ENCODE data around the gene RESP18. TPM values are rescaled to one million over a fixed set of nuclear protein-coding genes. Genes with fewer than 3 reads are reported as not detected.

The RESP18 gene
- polyA plus RNA-seq (ENCODE audit: insufficient read length in 12 of 12) = not detected
- long read RNA-seq, donor 1 = 0 reads
- long read RNA-seq, donor 2 = 0 reads
- long read RNA-seq, donor 3 = 0 reads
- long read RNA-seq, donor 4 = 0 reads
- long read RNA-seq, donor 5 = 0 reads
- long read RNA-seq, donor 6 = 0 reads
- long read RNA-seq, donor 7 = 0 reads
- long read RNA-seq, donor 8 = 0 reads
- long read RNA-seq, donor 9 = 0 reads
- long read RNA-seq, donor 10 = 0 reads
- long read RNA-seq, donor 11 = 0 reads

DNA sequence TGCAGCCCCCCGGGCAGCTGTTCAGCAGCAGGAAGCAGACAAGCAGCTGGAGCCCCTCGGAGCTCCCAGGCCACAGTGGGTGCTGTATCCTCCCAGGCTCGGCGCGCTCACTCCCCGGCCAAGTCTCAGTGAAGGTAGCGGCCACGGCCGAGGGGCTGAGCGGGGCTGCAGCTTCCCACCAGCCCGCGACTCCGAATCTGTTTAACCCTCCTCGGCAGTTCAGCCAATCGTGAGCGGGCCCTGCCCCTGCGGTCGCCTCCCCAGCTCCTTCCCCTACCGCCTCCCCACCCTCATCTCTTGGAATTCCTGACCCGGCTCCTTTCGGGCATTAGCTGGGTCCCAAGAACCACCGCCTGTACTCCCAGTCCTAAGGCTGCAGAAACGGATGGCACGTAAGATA lies at the start of gene RESP18:
Gene RESP18 (minus strand): TSS at position 203 of the 400 bp plus-strand sequence.
- no peak for DNase-seq

DNA sequence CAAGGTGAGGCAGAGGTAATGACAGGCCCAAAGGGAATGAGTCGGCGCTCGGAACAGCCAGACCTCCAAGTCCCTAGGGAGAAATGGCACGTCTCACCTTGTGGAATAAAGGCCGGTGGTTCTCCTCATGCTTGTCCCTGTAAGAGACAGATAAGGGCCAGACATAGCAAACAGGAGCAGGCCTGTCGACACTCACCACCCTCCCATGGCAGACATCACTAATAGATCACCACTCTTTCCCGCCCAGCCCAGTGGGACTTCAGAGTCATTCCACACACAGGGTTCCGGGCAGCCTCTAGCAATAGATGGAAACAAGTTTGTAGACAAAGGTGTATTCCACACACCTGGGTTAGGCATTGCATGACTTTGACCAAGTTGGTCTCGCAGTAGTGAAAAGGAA lies 48.9 kb upstream of the RESP18 start:
- DNase-seq = no peak

DNA sequence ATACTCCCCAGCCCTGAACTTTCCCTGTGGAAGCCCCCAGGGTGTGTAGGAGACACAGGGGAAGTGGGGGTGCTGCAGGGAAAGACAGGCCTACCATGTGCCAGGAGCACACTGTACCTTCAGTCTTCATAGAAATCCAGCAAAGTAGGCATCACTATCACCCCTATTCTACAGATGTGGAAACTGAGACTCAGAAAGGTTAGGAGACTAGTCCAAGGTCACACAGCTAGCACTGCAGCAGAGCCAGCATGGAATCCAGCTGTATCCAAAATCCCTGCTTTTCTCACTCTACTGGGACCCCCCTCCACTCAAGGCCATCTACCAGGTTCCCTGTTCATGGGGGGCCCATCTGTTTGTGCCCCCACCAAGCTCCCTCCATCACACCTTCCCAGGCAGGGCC lies 48.4 kb upstream of the RESP18 start:
- DNase-seq = no peak

DNA sequence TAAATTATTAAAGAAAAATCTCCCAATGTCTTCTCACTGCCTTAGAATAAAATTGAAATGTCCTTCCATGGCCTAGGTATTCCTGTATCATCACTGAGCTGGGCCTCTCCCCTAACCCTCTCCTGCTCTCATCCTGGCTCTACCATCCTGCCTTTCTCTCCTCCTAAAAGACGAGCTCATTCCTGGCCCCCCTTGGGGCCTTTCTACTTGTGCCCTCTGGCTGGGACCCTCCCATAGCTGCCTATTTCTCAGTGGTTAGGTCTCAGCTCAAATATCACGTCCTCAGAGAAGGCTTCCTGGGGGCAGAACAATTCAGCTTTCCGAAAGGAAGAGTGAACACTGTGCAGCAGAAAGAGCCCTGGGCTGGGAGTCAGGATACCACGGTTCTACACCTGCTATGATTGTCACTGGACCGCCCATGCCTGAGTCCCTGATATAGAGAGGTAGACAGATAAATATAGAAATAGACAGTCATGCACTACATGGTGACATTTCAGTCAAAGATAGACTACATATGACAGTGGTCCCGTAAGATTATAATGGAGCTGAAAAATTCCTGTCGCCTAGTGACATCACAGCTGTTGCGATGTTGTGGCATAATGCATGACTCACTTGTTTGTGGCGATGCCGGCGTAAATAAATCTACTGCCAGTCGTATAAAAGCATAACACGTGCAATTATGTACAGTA lies 45.8 kb upstream of the RESP18 start:
- DNase-seq = no peak

DNA sequence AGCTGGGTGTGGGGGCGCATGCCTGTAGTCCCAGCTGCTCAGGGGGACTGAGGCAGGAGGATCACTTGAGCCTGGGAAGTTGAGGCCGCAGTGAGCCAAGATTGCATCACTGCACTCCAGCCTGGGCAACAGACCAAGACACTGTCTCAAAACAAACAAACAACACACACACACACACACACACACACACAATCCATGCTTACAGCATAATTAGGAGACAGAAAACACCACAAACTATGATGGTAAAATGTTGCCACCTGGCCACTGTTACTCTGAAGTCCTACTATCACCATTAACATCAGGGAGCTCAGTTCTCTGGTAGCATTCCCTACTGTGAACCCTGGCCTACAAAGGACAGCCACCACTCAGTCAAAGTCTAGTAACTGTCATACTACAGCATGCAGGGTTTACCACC lies 36.9 kb upstream of the RESP18 start:
- DNase-seq = peak; percentile 41

DNA sequence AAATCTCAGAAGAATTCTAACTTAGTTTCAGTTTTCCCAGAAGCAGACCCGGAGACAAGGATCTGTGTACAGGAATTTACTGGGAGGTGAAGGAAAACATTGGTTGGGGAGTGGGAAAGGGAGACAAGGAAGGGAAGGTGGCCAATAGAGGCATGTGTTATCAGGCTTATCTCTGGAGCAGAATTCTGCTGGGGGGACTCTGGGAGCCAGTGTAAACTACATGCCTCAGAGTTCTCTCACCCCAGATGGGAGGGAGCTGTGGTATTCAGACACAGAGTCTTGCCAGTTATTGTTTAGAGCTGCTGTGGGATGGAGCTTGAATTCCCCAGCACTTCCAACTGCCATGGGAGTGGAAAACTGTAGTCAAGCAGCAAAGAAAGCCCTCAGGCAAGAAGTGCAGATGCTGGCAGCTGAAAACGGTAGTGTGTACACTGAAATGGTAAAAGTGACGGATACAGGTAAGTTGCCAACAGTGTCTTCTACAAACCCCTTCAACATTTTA lies 36.2 kb upstream of the RESP18 start:
- peak; percentile 43 for DNase-seq

DNA sequence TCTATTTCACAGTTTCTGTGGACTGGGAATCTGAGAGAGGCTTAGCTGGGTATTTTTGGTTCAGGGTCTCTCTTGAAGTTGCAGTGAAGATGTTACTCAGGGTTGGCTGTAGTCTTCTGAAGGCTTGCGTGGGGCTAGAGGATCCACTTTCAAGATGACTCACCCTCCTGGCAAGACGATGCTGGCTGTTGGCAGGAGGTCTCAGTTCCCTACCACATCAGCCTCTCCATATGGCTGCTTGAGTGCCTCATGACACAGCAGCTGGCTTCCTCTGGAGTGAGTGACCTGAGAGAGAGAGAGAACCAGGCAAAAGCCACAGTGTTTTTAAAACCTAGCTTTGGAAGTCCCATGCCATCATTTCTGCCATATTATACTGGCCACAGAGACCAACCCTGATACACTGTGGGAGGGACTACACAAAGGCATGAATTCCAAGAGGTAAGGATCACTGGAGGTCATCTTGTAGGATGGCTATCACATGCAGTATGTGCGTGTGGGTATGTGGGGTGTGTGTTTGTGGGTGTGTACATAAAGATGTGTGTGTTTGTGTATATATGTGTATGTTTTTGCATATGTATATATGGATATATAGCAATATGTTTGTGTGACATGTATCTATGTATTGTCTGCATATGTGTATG lies 30.1 kb upstream of the RESP18 start:
- peak; percentile 49 for DNase-seq

DNA sequence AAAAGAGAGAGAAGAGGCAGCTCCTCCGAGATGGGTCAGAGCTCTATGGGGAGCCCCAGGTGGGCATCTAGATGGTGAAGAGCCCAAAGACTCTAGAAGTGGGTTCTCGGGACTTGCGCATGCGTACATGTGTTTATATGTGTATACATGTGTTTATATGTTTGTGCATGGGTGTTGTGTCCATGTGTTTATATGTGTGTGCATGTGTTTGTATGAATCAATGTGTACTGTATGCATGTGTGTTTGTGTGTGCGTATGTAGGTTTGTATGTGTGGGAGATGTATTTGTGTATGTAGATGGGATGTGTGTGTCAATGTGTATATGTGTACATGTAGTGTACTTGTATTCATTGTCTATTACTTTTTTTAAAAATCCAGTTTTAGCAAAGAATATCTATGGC lies 29.5 kb upstream of the RESP18 start:
- DNase-seq = no peak

DNA sequence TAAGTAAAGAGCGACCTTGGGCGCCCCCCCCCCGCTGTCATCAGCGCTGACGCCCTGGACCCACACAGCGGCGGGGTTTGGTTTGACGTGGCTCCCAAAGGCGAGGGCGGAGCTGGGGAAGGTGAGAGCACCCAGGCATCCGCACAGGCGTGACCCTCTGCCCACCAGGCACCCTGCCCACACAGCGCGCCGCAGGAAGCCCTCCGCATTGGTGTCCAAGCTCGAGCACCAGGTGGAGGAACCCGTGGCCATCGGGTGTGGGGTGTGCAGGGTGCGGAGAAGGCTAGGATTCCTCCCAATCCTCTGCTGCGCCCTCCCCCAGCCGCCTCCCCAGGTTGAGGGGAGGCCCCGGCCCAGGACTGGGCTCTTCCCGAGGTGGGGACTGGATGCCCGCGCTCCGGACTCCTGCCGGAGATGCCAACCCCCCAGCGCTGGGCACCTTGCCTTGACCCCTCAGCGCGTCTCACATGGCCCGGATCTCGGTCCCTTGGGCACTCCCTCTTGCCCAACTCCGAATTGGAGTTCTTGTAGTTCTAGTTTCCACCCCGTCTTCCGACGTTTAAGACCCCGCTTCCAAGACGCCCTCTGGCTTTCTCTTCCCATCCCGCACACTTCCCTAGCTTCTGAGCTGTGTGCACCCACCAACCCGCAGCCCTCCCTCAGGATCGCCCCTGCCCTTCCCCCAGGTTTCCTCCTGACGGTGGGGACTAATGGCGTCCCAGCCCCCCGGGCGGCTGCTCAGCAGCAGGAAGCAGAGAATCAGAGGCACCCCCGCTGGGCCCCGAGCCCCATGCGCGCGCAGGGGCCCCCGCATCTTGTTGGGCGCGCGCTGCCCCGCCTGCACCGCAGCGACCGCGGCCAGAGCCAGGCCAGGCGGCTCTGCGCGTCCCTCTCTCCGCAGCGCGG lies 25.9 kb upstream of the RESP18 start:
- DNase-seq = no peak

DNA sequence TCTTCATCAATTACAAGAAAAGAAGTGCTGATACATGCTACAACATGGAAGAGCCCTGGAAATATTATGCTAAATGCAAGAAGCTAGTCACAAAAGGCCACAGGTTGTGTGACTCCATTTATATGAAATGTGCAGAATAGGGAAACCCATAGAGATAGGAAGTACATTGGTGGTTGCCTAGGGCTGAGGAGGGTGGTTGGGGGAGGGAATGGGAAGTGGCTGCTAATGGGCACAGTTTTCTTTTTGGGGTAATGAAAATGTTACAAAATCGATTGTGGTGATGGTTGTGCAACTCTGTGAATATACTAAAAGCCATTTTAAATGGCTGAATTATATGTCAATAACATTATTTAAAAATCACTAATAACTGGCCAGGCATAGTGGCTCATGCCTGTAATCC lies 24.3 kb upstream of the RESP18 start:
- no peak for DNase-seq

DNA sequence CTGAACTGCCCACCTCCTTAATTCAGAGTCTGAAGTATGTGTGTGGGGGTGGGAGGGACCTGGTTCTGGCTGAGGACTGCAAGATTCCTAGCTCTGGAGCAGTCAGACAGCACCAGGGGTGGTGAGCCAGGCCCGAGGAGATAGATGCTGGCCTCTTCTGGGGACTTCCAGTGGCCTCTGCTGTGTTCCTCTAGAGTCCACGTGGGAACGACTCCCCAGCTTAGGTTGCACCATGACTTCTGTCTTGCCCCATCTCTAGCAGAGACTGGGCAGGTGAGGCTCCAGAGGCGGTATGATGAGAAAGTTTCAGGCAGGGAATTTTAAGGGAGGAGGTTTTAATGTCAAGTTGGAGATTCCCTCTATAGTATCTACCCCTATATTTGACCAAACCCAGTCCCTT lies 22.0 kb upstream of the RESP18 start:
- no peak for DNase-seq

DNA sequence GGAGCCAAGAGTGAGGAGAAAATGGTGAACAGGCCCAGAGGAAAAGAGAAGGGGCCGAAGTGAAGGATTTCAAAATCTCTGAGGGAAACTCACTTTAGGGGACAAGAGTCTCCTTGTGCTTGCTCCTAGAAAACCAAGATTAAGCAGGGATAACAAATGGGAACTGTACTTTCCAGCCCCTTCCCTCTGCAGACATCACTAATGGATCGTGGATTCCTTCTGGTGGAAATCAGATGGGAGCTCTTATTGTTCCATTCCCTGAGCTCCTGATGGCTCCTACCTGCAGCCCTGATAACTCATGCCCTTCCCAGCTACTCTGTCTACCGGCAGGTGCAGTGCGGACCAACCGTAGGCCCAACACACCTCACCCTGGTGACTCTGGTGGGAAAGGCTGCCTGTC lies 20.6 kb upstream of the RESP18 start:
- no peak for DNase-seq

DNA sequence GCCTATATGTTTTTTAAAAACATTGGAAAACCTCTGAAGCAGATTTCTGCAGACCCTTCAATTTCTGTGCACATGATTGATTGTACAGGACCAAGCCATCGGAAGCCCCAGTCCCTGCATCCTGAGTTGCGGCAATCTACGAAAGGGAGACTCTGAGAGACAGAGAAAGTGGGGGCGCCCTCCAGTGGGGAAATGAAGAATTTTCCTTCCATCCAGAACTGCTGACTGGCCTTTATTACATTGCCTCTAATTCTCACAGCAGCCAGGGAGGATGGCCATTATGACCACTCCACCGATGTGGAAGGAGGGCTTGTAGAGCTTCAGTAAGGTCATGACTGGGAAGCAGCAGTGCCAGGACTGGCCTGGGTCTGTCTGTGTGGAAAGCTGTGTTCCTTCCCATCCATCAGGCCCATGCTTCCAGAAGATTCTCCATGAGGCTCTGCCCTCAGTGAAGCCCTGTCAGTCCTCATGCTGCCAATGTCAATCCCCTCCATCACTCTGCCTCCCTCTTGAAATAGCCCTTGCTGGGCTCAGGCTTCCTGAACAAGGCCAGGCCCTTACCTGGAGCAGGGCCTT lies 20.0 kb upstream of the RESP18 start:
- DNase-seq = no peak

DNA sequence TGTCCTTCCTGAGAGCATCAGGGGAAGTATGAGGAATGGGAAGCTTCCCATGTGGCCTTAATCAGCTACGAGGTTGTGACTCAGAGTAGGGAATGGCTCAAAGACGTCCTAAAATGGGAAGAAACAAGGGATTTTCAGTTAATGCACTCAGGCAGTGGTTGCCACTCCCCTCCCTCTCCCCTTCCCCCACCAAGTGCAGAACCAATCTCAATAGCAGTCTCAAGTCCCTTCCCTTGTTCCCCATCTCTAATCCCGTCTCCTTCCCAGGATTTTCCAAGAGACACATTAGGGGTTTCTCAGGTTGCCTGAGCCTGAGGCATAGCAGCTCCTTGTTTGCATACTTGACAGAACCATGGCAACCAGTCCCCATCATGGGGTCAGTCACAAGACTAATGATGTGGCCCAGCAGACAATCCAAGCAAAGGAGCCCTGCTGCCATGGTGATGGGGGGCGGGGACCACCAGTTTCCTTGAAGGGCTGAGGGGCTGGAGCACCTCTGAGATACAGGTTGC lies 18.2 kb upstream of the RESP18 start:
- DNase-seq = no peak

DNA sequence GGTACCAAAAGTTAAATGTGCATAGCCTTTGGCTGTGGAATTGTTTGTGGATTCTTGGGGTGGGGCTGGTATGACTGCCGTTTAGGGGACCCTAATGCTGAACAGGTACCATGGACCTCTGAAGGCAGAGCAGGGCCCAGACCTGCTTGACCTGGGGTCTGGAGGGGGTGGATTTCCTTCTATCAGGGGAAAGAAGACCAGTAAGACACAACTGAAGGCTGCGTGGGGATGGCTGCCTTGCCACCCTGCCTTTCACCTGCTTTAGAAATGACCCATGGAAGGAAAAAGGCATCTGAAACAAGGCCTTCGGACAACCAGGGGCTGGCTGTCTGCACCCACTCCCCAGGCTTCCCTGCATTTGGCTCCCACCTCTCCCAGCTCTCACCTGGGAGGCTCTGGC lies 17.7 kb upstream of the RESP18 start:
- DNase-seq = no peak

DNA sequence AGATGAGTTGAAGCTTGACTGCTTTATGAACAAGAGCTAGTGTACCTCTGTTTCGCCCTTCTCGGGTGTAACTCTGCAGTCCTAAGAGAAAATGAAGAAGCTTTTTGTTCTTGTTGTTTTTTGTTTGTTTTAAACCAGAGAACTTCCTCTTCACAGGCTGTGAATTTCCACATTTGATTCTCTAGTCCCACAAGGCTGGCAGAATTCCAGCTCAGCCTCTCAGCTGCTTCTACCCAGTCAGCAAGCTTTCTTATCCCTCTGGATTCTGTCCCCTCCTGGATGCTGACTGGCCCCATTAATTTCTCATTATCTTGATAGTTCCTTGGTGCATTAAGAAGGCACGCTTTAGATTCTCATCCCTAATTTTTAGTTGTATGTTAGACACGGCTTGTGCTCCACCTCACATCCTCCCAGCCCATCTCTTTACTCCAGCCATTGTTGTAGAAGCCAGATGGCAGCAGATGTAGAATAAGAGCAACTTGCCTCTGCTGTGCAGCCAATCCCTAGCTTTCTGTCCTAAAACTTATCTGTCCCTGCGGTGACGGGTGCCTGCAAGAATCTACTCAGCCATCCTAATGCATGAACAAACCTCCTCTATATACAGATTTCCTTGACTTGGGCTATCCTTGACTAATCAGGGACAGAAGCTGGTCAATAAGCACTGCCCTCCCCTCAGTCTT lies 12.3 kb upstream of the RESP18 start:
- peak; percentile 52 for DNase-seq

DNA sequence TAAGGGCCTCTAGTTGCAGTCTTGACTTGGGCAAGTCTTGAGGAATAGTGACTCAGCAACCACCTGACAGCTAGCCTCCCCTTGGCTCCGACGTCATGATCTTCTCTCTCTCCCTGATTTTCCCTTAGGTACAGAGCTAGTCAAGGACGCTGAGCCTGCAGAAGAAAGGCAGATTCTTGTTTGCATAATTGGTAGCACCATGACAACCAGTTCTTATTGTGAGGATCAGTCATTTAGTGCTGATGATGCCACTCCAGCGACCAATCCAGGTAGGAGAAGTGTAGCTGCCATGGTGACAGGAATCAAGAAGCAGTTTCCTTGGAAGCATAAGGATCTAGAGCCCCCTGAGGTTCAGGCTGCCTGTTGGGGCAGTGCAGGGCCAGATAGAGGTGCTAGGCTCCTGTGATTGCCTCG lies 2.8 kb upstream of the RESP18 start:
- DNase-seq = no peak

DNA sequence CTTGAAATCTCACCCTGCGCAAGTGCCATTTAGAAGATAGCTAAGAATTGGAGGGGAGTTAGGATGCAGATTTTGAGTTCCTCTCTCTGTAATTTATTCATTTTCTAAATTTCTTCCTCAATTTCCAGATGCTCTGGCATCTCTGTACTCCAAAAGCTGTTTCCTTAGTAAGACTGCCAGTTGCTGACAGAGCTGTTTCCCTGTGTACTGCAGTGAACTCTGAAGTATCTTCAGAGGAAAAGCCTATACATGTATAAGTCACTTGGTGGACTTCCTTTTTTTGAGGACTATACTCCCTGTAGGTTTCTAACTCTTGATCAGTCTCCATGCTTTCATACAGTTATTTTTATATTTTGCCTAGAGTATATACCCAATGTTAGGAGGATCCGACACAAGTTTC lies 1.5 kb upstream of the RESP18 start:
- DNase-seq = no peak

DNA sequence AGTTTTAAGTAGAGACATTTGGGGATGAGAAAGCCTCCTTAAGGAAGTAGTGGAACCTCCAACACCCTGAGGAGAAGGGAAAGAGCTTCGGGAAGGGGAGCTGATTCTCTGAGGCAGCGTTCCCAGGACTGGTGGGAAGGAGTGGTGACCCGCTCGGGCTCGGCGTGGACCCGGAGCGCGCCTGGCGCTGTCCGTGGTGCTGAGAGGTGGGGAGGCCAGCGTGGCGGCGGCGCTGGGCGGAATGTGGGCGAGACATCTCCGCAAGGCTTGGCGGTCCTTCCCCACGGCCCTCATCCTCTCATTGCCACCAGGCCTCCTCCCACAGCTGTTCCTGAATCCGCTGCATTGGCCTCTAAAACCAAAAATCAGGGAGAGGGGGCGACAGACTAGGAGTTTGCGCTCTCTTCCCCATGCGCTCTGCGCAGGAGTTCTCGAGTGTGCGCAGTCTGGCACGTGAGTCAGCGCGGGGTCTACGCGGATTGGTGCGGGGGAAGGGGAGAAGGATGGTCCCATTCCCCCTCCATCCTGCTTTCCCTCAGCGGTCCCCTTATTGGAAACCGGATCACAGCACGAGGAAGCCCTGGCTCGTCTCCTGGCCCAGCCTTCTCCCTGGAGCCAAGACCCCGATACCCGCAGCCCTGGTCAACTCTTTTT lies 857 bp downstream of the RESP18 start:
- DNase-seq = peak; percentile 58

DNA sequence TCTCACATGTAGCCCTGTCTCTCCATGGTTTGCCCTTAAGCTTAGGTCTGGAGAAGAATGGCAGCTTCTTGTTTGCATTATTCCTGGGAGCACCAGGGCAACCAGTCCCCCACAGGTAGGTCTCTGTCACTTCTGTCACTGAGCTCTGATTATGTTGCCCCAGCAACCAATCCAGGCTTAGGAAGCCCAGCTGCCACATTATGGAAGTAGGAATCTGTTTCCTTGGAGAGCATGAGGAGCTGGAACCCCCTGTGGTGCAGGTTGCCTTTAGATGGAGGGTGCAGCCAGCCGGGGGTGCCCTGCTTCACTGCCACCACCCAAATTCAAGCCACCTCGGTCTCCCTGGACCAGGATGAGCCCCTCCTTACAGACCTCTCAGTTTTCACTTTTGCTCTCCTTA lies 4.8 kb downstream of the RESP18 start:
- no peak for DNase-seq
